NCI-H446 treated with DMSO at 0.1 percent for 48 hours (cell line): ENCODE results near the gene ZNF280D.
"Not testable (repeated sequence)": the region's sequence is repeated elsewhere in the genome, so short reads cannot be mapped to it uniquely, and the experiment has no call there.

Experiments used
- DNase-seq: peaks from one replicate; lab custom pipeline; 2025; lab: John Stamatoyannopoulos, UW

The ZNF280D gene, protein sequence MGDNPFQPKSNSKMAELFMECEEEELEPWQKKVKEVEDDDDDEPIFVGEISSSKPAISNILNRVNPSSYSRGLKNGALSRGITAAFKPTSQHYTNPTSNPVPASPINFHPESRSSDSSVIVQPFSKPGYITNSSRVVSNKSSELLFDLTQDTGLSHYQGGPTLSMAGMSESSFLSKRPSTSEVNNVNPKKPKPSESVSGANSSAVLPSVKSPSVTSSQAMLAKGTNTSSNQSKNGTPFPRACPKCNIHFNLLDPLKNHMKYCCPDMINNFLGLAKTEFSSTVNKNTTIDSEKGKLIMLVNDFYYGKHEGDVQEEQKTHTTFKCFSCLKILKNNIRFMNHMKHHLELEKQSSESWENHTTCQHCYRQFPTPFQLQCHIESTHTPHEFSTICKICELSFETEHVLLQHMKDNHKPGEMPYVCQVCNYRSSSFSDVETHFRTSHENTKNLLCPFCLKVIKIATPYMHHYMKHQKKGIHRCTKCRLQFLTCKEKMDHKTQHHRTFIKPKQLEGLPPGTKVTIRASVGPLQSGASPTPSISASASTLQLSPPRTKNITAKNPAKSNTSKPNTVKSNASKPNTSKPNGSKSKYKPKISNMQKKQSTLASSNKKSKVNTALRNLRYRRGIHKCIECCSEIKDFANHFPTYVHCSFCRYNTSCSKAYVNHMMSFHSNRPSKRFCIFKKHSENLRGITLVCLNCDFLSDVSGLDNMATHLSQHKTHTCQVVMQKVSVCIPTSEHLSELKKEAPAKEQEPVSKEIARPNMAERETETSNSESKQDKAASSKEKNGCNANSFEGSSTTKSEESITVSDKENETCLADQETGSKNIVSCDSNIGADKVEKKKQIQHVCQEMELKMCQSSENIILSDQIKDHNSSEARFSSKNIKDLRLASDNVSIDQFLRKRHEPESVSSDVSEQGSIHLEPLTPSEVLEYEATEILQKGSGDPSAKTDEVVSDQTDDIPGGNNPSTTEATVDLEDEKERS

DNA sequence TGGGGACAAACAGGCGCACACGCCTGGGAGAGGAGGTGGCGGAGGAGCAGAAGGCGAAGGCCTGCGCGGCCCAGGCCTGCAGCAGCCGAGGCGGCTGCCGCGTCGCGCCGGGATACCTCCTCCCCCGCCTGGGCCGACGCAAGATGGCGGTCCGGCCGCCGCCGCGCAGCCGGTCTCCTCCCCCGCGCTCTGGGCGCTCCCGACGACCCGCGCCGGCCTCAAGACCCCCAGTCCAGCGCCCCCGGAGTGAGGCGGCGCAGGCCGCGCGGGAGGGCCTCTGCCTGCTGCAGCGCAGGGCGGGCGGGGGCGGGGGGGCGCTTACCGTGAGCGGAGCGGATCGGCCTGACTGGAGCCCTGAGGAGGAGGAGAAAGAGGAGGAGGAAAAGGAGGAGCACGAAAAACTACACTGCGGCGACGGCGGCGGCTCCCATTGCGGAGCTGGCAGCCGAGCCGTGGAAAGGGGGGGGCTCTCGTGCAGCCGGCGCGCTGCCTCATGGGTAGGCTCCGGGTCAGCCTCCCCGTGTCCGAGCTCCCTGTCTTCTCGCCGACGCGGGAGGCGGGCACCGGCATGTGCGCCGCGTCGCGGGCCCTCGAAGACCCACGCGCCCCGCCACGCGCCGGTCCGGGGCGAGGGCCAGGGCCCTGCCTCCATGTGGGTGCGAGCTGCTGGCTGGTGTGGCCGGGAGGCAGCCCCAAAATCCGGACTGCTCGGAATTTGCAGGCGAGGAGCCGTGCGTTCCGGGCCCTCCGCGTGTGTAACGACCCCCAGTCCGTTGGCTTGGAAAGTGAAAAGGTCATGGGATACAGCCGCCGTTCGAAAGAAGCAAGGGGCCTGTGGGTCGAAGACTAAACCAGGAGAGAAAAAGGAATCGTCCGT lies at the start of gene ZNF280D:
TSS of gene ZNF280D (minus strand) at position 374 of the 877 bp plus-strand sequence. CDS start 26,400 bp downstream, outside the sequence.
- DNase-seq: peak; percentile 81

DNA sequence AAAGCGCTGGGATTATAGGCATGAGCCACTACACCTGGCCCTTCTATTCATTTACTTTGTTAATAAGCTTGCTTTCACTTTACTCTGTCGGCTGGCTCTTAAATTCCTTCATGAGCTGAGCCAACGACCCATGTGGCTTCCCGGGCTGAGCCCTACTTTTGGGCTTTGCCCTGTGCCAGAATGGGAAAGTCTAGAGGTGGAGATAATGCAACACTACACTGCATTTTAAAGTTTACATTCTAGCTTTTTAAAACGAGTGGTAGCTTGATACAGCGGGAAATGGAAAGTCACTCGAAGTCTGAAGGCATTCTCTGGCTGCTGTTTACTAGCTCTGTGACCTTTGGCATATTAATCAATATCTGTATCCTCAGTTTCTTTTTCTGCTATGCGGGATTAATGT lies 49.0 kb upstream of the ZNF280D start:
- DNase-seq: no peak

DNA sequence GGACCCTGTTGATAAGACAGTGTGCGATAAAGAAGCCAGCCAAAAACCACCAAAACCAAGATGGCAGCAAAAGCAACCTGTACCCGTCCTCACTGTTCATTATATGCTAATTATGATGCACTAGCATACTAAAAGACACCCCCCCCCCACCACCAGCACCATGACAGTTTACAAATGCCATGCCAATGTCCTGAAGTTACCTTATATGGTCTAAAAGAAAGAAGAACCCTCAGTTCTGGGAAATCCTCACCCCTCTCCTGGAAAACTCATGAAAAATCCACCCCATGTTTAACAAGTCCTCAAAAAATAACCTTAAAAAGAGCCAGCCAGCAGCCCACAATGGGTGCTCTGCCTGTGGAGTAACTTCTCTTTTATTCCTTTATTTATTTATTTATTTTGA lies 48.4 kb upstream of the ZNF280D start:
- DNase-seq: no peak

DNA sequence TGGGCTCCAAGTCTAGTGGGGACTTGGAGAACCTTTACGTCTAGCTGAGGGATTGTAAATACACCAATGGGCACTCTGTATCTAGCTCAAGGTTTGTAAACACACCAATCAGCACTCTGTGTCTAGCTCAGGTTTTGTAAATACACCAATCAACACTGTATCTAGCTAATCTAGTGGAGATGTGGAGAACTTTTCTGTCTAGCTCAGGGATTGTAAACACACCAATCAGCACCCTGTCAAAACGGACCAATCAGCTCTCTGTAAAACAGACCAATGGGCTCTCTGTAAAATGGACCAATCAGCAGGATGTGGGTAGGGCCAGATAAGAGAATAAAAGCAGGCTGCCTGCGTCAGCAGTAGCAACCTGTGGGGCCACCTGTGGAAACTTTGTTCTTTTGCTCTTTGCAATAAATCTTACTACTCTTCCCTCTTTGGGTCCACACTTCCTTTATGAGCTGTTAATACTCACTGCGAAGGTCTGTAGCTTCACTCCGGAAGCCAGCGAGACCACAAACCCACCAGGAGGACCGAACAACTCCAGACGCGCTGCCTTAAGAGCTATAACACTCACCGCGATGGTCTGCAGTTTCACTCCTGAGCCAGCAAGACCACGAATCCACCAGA lies 46.9 kb upstream of the ZNF280D start:
- DNase-seq: not testable (repeated sequence)

DNA sequence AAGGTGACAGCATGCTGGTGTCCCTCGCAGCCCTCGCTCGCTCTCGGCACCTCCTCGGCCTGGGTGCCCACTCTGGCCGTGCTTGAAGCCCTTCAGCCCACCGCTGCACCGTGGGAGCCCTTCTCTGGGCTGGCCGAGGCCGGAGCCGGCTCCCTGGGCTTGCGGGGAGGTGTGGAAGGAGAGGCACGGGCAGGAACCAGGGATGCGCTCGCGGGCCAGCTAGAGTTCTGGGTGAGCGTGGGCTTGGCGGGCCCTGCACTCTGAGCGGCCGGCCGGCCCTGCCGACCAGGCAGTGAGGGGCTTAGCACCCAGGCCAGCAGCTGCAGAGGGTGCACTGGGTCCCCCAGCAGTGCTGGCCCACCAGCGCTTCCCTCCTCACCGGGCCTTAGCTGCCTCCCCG lies 46.1 kb upstream of the ZNF280D start:
- DNase-seq: not testable (repeated sequence)

DNA sequence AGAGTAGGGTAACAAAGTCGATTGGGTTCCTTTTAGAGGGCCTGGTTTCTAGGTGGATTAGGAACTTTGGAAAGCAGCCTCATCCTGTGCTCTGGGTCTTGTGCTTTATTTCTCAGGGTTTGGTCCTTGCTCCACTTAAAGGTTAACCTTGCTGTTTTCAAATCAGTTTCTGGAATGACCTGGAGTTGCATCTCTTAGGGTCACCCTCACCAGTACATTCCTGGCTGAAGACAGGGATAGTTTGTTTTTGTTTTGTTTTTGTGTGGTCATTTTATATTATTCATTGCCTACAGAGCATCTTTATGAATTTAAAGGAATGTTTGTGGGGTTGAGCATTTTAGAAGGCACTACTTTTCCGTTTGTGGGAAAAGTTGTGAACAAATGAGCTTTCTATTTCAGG lies 45.5 kb upstream of the ZNF280D start:
- DNase-seq: no peak

DNA sequence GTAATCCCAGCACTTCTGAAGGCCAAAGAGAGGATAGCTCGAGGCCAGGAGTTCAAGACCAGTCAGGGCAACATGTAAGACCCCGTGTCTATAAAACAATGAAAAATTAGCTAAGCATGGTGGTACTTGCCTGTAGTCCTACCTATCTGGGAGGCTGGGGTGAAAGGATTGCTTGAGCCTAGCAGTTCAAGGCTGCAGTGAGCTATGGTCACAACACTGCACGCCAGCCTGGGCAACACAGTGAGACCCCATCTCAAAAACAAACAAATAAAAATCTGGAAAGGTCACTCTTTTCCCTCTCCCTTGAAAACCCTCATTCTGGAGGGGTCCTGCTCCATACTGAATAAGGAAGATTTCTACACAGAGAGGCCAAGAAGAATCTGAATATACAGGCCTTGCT lies 43.5 kb upstream of the ZNF280D start:
- no peak for DNase-seq

DNA sequence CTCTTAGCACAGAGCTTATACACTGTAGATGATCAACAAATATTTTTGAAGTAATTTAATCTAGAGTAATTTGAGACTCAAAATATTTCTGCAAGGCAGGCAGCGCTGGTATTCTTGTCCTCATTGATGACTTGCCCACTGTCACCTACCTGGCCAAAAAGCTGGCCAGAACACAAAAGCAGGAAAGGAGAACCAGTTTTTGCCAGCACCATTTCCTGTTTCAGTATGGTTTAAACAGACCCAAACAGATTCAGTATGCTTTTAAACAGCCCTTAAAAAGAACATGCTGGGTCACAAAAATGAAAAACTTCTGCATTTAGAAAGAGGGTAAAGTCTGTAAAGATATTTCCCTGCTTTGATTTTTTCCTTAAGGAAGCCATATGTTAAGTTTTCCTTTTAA lies 42.3 kb upstream of the ZNF280D start:
- DNase-seq: no peak

DNA sequence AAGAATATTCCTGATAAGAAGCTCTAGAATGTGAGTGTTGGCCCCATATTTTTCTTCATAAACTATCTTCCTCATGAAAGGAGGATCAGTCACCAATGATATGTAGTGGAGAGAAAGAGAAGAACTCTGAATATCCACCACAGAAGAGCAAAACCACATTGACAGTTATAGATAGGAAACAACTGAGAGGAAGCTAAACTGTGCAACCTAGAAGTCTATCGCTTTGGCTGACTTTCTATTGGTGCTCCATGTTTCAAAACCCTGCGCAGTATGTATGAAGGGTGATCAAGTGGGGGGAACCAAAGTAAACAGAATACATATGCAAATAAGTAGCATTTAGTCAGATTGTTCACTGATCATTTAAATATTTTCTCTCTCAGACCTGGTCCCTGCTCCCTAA lies 41.0 kb upstream of the ZNF280D start:
- no peak for DNase-seq

DNA sequence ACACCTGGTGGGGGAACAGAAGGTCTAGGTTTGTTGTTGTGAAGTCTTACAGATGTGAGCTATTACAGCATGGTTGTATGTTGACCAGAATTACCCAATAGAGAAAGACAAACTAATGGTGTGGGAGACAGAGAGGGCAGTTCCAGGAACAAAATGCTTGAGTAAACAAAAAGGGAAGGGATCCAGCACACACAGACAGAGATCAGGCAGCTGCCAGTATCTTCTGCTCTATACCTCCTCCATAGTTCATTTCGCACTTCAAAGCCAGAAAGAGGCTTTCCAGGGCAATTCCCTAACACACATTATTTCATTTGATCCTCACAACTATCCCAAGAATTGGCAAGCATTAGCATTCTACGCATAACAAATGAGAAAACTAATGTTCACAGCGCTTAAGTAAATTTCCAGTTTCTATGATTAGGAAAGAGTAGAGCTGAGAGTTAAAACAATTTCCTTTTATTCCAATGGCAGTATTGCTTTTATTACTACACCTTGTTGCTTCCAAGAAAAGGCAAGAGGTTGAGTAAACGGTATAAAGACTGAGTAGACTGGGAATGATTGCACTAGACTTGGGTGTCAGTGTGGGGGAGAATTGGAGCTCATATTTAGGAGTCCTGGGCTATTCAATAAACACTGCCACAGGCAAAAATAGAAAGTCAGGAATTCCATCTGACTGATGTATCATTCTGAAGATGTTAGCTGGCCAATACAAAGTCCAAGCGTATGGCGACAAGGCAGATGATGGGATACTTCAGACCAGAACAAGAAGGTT lies 39.7 kb upstream of the ZNF280D start:
- DNase-seq: no peak

DNA sequence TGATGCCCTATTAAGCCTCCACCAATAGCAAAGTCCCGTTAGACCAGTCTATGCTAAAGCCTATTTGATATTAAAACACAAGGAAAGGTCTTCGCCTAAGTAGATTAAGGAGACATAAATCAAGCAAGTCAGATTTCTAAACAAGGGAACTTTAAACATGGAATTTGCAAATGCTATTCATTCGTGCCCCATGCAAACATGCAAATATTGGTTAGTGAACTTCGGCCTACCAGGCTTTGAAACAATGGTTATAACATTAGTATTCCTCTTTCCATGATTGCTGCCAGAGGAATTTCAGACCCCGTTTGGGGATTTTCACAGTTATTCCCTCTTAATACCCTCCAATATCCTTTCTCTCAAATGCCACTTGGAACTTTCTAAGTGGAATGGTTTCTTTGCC lies 36.9 kb upstream of the ZNF280D start:
- no peak for DNase-seq

DNA sequence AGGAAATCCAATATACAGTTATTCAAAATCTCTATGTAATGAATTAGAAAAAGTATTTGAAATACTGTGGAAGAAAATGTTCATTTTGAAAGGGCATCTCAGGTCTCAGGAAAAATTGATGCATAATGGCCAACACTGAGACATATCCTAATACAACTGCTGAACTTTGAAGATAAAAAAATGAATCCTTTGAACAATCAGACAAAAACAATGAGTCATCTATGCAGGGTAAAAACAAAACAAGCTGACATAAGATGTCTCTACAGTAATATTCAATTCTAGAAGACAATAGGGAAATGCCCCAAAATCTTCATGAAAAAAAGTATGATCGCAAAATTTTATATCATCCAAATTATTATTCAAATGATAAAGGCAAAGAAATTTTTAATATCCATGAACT lies 34.0 kb upstream of the ZNF280D start:
- no peak for DNase-seq

DNA sequence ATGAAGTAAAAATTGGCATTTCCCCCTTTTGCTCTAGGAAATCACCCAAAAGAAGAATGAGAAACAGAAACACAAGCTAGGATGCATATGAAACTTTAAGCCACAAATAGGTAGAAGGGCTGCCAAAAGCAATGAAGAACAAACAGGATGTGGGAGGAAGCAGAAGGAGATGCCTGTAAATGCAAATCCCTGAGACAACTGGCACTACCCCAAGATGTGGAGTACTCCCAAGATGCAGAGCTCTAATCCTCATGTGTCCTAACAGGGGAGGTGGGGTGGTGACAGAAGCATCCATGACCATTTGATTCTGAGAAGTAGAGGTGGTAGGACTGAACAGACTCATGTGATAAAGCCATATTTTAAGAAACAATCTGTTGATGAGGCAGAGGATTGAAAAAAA lies 31.9 kb upstream of the ZNF280D start:
- DNase-seq: no peak

DNA sequence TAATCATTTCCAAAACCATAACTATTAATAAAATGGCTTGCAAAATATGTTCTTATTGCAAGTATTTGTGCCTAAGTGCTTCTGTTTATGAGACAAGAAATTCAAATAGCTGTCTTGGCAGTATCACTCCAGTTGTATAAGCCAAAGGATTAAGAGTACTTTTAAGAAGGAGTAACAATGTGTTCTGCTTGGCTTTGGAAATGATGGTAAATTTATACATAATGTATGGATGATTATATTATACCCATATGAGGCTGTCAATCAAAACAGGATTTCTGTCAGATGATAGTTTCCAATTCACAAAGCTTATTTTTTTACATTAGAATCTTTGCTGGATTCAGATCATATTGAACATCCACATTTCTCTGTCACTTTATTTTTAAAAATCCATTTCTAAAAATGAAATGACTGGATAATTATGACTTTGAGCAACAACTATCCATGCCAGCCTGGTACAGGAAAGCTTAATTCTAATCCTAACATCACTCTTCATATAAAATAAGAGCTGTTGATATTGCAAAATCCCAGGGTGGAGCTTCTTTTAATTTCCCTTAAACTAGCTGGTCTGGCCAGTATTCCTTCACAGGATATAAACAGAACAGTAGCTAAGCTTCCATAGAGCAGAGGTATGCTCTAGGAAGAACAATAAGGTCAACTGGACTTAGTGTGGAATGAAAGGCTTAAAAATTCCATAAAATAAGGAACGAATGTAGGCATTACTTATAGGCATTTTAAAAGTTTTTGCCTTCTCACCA lies 30.0 kb upstream of the ZNF280D start:
- no peak for DNase-seq

DNA sequence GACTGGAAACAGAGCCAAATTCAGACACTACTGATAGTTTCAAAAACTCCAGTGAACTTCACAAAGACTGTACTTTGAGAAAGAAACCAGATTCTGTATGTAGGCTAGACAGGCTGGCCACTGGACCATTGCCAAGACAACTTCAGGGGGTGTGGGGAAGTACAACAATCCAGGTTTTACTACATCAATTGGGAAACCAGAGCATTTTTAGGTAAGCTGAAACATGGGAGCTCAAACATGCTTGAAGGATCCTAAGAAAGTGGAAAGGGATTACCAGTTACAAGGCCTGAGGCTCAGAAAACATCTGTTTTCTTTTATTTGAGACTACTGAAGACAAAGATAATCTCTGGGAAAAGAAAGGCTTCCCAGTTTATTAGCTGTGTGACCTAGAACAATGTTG lies 26.9 kb upstream of the ZNF280D start:
- no peak for DNase-seq

DNA sequence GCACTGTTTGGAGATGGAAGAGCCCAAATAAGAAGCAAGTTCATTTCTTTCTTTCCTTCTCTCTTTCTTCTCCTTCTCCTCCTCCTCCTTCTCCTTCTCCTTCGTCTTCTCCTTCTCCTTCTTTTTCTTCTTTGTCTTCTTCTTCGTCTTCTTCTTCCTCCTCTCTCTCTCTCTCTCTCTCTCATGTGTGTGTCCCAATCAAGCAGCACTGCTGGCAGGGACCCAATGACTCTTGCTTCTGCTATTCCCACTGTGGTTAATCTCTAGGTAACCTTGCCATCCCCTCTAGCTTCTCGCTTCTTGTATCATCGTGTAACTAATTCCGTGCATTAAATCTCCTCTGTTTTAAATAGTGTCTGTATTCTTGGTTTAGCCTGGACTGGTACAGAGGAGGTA lies 26.1 kb upstream of the ZNF280D start:
- no peak for DNase-seq

DNA sequence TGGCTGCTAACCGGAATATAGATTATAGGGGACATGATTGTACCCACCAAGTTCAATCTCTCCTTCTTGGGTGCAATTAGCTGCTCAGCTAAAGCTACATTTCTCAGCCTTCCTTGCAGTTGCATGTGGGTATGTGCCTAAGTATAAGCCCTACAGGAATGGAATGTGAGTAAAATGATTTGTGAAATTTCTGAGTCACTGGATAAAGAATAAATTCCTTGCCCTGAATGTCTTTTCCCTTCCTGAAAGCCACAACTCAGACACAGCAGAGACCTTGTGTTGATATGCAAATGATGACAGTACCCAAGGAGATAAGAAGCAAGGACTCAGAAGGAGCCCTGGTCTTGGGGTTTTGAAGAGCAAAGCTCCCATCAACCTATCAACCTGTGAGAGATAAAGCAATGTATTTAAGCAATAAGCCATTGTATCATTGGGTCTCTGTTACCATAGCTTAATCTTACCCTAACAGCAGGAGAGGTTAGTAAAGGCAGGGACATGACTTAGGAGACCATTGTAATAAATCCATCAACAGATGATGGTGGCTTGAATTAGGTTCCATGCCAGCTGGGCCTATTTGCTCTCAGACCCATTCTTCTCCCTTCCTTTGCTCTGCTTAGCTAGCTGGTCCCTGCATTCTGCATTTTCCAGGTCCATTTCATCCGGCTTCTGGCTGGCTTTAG lies 25.6 kb upstream of the ZNF280D start:
- DNase-seq: no peak

DNA sequence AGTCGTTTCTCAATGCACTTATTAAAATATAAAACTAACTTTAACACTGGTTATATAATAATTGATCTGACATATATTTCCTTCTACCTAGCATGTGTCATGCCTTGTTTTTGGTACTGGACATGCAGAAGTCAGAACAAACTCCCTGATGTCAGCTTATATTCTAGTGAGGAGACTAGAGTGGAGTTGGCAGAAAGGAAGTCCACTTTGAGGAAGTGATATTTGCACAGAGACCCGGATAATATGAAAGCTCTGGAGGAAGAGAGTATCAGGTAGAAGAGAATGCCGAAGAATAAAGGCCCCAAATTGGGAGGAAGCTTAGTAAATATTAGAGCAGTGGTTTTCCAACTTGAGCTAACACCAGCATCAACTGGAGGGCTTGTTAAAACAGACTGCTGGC lies 24.6 kb upstream of the ZNF280D start:
- DNase-seq: no peak

DNA sequence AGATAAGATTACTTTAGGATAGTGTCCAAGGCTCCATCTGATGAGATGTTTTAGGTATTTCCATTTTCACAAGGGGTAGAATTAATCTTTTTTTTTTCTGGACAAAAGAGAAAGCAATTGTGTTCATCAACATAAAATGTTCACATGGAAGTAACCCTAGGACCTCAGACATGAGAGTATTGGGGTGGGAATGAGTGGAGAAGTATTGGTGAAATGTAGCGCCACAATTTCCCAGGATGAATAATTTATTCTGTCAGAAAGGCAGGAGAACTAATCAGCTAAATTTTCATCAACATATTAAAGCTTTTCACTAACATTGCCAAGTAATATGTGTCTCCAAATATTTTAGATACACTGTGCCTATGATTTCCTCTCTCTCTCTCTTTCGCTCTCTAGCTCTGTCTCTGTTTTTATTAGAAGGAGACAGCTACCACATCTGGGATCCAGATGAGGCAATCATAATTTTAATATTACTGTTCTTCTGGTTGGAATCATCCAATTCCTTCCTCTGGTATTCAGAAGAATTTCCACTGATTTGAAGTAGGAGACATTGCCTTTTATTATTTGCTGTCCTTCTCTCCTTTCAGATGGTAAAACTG lies 21.6 kb upstream of the ZNF280D start:
- DNase-seq: no peak
